ENCODE data around the gene ZNF140. TPM values are rescaled to one million over a fixed set of nuclear protein-coding genes. Genes with fewer than 3 reads are reported as not detected.

ZNF140 gene
- total and polyA plus RNA-seq, 2 donors (not counting 3 experiments of a cell fraction or from before 2014, with no cell fraction given): 8.9 to 11.9 TPM

DNA sequence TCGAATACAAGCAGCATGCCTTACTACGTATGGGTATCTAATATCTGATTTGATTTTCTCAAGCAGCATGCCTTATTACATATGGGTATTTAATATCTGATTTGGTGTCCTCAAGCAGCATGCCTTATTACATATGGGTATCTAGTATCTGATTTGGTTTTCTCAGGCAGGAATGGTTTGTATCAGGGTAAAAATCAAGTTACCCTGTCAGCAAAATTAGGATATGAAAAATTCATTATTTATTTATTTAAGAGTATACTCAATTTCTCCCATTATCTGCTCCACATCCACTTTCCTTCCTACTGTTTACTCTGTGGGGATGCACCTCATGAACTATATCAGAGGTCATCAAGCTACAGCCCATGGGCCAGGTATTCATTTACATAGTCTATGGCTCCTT lies 27.4 kb downstream of the ZNF140 start:
- Histone ChIP-seq H3K9me1 (replicated peaks; ENCODE audit: control insufficient read depth, extremely low read depth, insufficient read depth, low read length) (no peaks in the 10 kb centered on the region), H3K27ac (ENCODE audit: insufficient read depth, low read depth, low read length) (no peak overlapping the region), H3K4me1 (ENCODE audit: control insufficient read depth, extremely low read depth, insufficient read depth, low read length) (no peaks in the 10 kb centered on the region), H2AFZ (ENCODE audit: low read depth, low read length) (no peak overlapping the region), H4K20me1 (replicated peaks; ENCODE audit: control insufficient read depth, extremely low read depth, insufficient read depth, low read length) (no peaks in the 10 kb centered on the region), H3K9ac (replicated peaks; ENCODE audit: extremely low read depth, insufficient read depth, low read length) (no peak overlapping the region), H3K4me2 (ENCODE audit: insufficient read depth, low read length) (no peak overlapping the region), H3K9me3 (replicated peaks; ENCODE audit: control insufficient read depth, insufficient read depth, low read length) (peaks cover 26% of the 10 kb centered on the region), H3K27me3 (ENCODE audit: control insufficient read depth in 2 of 2, insufficient read depth in 2 of 2, low read length in 2 of 2) (no peaks in the 10 kb centered on the region), H3K36me3 (ENCODE audit: control insufficient read depth in 2 of 2, extremely low read depth in 1 of 2, insufficient read depth in 2 of 2, low read length in 2 of 2) (peaks cover 4 to 9% of the 10 kb centered on the region in 2 experiments), H3K4me3 (replicated peaks in 1 of 3; ENCODE audit: insufficient read depth in 1 of 3, low read depth in 1 of 3, low read length in 3 of 3) (no peak overlapping the region), H3K79me2 (ENCODE audit: control insufficient read depth, insufficient read depth, low read length) (no peaks in the 10 kb centered on the region)
- dilution Hi-C loops (cut with MboI; ENCODE audit: extremely low pct_ligation_motif_present, low sequenced_read_pairs) (no loop called here), intact Hi-C loops (cut with micrococcal nuclease) (no loop called here)
- BruUV-seq (replicated peaks): no TSS peak
- CTCF ChIA-PET: no interaction called here
- DNase-seq (ENCODE audit: low read depth, low spot score): no peak
- POLR2A ChIA-PET: no interaction called here
- TF ChIP-seq GATA2 (IDR thresholded peaks at IDR 0.05; ENCODE audit: insufficient read depth, insufficient read length, low read depth, low read length) (no peak), MYC (IDR thresholded peaks at IDR 0.05; ENCODE audit: low read depth, low read length) (no peak), POLR2A (IDR thresholded peaks at IDR 0.05; ENCODE audit: low read depth, low read length) (no peak), FOS (IDR thresholded peaks at IDR 0.05; ENCODE audit: borderline replicate concordance, insufficient read depth, low read length) (no peak), JUN (IDR thresholded peaks at IDR 0.05; ENCODE audit: borderline replicate concordance, insufficient read depth, insufficient read length, low read depth) (no peak), POLR2AphosphoS5 (IDR thresholded peaks at IDR 0.05; ENCODE audit: insufficient read depth, low read depth, low read length) (no peak), EZH2 (IDR thresholded peaks at IDR 0.05; ENCODE audit: borderline replicate concordance, low read depth, low read length, severe bottlenecking) (no peak)
- TF ChIP-seq, protein P1, sequence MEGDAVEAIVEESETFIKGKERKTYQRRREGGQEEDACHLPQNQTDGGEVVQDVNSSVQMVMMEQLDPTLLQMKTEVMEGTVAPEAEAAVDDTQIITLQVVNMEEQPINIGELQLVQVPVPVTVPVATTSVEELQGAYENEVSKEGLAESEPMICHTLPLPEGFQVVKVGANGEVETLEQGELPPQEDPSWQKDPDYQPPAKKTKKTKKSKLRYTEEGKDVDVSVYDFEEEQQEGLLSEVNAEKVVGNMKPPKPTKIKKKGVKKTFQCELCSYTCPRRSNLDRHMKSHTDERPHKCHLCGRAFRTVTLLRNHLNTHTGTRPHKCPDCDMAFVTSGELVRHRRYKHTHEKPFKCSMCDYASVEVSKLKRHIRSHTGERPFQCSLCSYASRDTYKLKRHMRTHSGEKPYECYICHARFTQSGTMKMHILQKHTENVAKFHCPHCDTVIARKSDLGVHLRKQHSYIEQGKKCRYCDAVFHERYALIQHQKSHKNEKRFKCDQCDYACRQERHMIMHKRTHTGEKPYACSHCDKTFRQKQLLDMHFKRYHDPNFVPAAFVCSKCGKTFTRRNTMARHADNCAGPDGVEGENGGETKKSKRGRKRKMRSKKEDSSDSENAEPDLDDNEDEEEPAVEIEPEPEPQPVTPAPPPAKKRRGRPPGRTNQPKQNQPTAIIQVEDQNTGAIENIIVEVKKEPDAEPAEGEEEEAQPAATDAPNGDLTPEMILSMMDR (IDR thresholded peaks at IDR 0.05; ENCODE audit: extremely low read depth in 1 of 2, insufficient read depth in 1 of 2, low read depth in 1 of 2, low read length in 2 of 2): no peak
- TF ChIP-seq, protein P2, sequence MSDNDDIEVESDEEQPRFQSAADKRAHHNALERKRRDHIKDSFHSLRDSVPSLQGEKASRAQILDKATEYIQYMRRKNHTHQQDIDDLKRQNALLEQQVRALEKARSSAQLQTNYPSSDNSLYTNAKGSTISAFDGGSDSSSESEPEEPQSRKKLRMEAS (IDR thresholded peaks at IDR 0.05; ENCODE audit: insufficient read depth, insufficient read length): no peak
- no peak for FAIRE-seq

Data from endothelial cell of umbilical vein (primary cell).